CD4-positive, alpha-beta T cell (primary cell): ENCODE data around the gene GLYR1. TPM values are rescaled to one million over a fixed set of nuclear protein-coding genes. Genes with fewer than 3 reads are reported as not detected.

Experiments
- ATAC-seq: fragments of 200-7000 bp; cut with Tn5 transposase; one replicate; pipeline ENCODE4 v1.10.0; 2022; ENCODE audit warnings: mild to moderate bottlenecking; ENCODE audit not compliant: poor library complexity
- CTCF ChIA-PET: fragments of 350-600 bp; sonication (Branson Sonifier 250); formaldehyde crosslinking; loops from one replicate; lab custom pipeline; 2021; ENCODE audit warnings: antibody characterized with exemption, inconsistent platforms; lab: Charles Lee
- POLR2A ChIA-PET: fragments of 350-600 bp; sonication (Branson Sonifier 250); formaldehyde crosslinking; loops from one replicate; lab custom pipeline; 2021; ENCODE audit warnings: antibody characterized with exemption, inconsistent platforms; lab: Charles Lee
- DNase-seq, 14 experiments: peaks; one replicate each; pipeline ENCODE4 v3.0.0-alpha.2; 2013 to 2020; ENCODE audit warnings: mixed read lengths in 2 of 14
- H3K27ac ChIP-seq, 2 donors: one replicate each; pipeline versions ENCODE4 v1.5.1 to v1.7.0; 2013; ENCODE audit warnings: low read length in 2 of 2, low read depth in 1 of 2, mild to moderate bottlenecking in 1 of 2
- H3K27me3 ChIP-seq, 2 experiments: 1 replicate in 1 of 2; 2 replicates in 1 of 2; pipeline versions ENCODE4 v1.6.1 to v1.7.0; 2013; ENCODE audit warnings: low read length in 2 of 2, control low read depth in 1 of 2, mild to moderate bottlenecking in 1 of 2, moderate library complexity in 1 of 2; ENCODE audit not compliant: insufficient read depth in 2 of 2, control insufficient read depth in 1 of 2
- H3K36me3 ChIP-seq: one replicate; pipeline ENCODE4 v1.6.1; 2013; ENCODE audit warnings: low read length, control low read depth; ENCODE audit not compliant: insufficient read depth
- H3K4me1 ChIP-seq: one replicate; pipeline ENCODE4 v1.6.1; 2013; ENCODE audit warnings: low read length, control low read depth; ENCODE audit not compliant: insufficient read depth
- H3K4me3 ChIP-seq: one replicate; pipeline ENCODE4 v1.5.1; 2013; ENCODE audit warnings: mild to moderate bottlenecking, low read length, moderate library complexity
- H3K9me3 ChIP-seq, 2 experiments: 1 replicate in 1 of 2; 2 replicates in 1 of 2; pipeline versions ENCODE4 v1.6.1 to v1.7.0; 2013; ENCODE audit warnings: low read length in 2 of 2, mild to moderate bottlenecking in 2 of 2, control low read depth in 1 of 2, moderate library complexity in 1 of 2; ENCODE audit not compliant: control insufficient read depth in 1 of 2, insufficient read depth in 1 of 2
- H3K27ac Mint-ChIP-seq: one replicate; pipeline ENCODE4 v1.8.0; 2020; ENCODE audit warnings: mixed read lengths
- H3K27me3 Mint-ChIP-seq: one replicate; pipeline ENCODE4 v1.8.0; 2021; ENCODE audit warnings: mixed read lengths
- H3K36me3 Mint-ChIP-seq: one replicate; pipeline ENCODE4 v1.8.0; 2021; ENCODE audit warnings: low read depth, mixed read lengths
- H3K4me1 Mint-ChIP-seq: one replicate; pipeline ENCODE4 v1.8.0; 2021; ENCODE audit warnings: low read depth, mixed read lengths
- H3K4me3 Mint-ChIP-seq: one replicate; pipeline ENCODE4 v1.8.0; 2020; ENCODE audit warnings: mild to moderate bottlenecking, mixed read lengths
- H3K9me3 Mint-ChIP-seq: one replicate; pipeline ENCODE4 v1.8.0; 2020; ENCODE audit warnings: mixed read lengths
- CTCF ChIP-seq: fragments of 200-600 bp; IDR thresholded peaks from one replicate; pipeline ENCODE4 v1.8.0; 2022; ENCODE audit warnings: antibody characterized with exemption, mild to moderate bottlenecking
- intact Hi-C, 2 experiments: fragments of 100-400 bp; cut with DNase I in 1 of 2; cut with micrococcal nuclease in 1 of 2; formaldehyde crosslinking; loops; one replicate each; pipeline versions ENCODE4 v1.15.1 to v1.9.0; 2023 to 2025; cut with DNase I, micrococcal nuclease
- total RNA-seq, 174 experiments: library from RNA in 2 of 174; stranded (reverse) in 2 of 174; gene quantifications; one replicate each; pipeline ENCODE4 v1.2.3 and lab custom pipeline; 2021 to 2026

GLYR1 gene
- total RNA-seq, 2 experiments from 2014 or later = 71.7 to 77.2 TPM

- Mint-ChIP-seq H3K9me3 (no peaks in the 10 kb centered on the region), H3K4me1 (no peaks in the 10 kb centered on the region), H3K27me3 (no peaks in the 10 kb centered on the region), H3K4me3 (no peak overlapping the region), H3K36me3 (no peaks in the 10 kb centered on the region), H3K27ac (no peak overlapping the region)
- Histone ChIP-seq H3K27ac (no peak overlapping the region), H3K4me1 (no peaks in the 10 kb centered on the region), H3K36me3 (no peaks in the 10 kb centered on the region), H3K27me3 (no peaks in the 10 kb centered on the region), H3K9me3 (no peaks in the 10 kb centered on the region), H3K4me3 (no peak overlapping the region)
- intact Hi-C loops = no loop called here
- no peak for TF ChIP-seq CTCF
- CTCF ChIA-PET = interaction anchor here (0.6 kb wide), 1 partner anchor 141 kb away, joined by 3 read pairs; no protein-coding TSS in a partner anchor
- POLR2A ChIA-PET = interaction anchor here (0.6 to 0.7 kb wide), 2 partner anchors 13 to 74 kb away, joined by 3 read pairs; no protein-coding TSS in a partner anchor
- no peak for ATAC-seq
- no peak for DNase-seq
Observed at GRCh38 chr16:4788489-4788889, 58.6 kb downstream of the GLYR1 start.

GRCh38 chr16:4787627-4788482 lies 59.2 kb downstream of the GLYR1 start, which contains the start of gene SEPTIN12:
SEPTIN12 (minus strand) TSS chr16:4788345; CDS start chr16:4787645, 700 bp downstream.
- Histone ChIP-seq H3K9me3 (no peaks in the 10 kb centered on the region), H3K27me3 (no peaks in the 10 kb centered on the region), H3K4me3 (no peak within 1 kb of the TSS), H3K36me3 (no peaks in the 10 kb centered on the region), H3K4me1 (no peaks in the 10 kb centered on the region), H3K27ac (no peak within 1 kb of the TSS)
- CTCF ChIA-PET = interaction anchor here (0.6 kb wide), 1 partner anchor 141 kb away, joined by 3 read pairs; no protein-coding TSS in a partner anchor
- TF ChIP-seq CTCF = no peak
- Mint-ChIP-seq H3K4me1 (no peaks in the 10 kb centered on the region), H3K9me3 (no peaks in the 10 kb centered on the region), H3K36me3 (no peaks in the 10 kb centered on the region), H3K27me3 (no peaks in the 10 kb centered on the region), H3K27ac (no peak within 1 kb of the TSS), H3K4me3 (no peak within 1 kb of the TSS)
- ATAC-seq (no peak), DNase-seq (no peak)
- POLR2A ChIA-PET = interaction anchor here (0.6 to 0.7 kb wide), 2 partner anchors 13 to 74 kb away, joined by 3 read pairs; no protein-coding TSS in a partner anchor
- intact Hi-C loops = no loop called here

- no peak for TF ChIP-seq CTCF
- H3K9me3 Mint-ChIP-seq = no peaks in the 10 kb centered on the region
- no peak overlapping the region for H3K27ac Mint-ChIP-seq
- Histone ChIP-seq H3K27ac (no peak overlapping the region), H3K9me3 (no peaks in the 10 kb centered on the region), H3K27me3 (no peaks in the 10 kb centered on the region), H3K36me3 (no peaks in the 10 kb centered on the region), H3K4me3 (no peak overlapping the region), H3K4me1 (no peaks in the 10 kb centered on the region)
- intact Hi-C loops = no loop called here
- CTCF ChIA-PET = no interaction called here
- POLR2A ChIA-PET = no interaction called here
- DNase-seq (no peak), ATAC-seq (no peak)
- no peak overlapping the region for H3K4me3 Mint-ChIP-seq
- no peaks in the 10 kb centered on the region for H3K36me3 Mint-ChIP-seq
- no peaks in the 10 kb centered on the region for H3K4me1 Mint-ChIP-seq
- H3K27me3 Mint-ChIP-seq = no peaks in the 10 kb centered on the region
Observed at GRCh38 chr16:4787068-4787467, 60.0 kb downstream of the GLYR1 start.
